Tibial artery (tissue), 4 donors: ENCODE results near the gene STARD10.

Experiments
- DNase-seq, 2 donors: peaks; one replicate each; pipeline ENCODE4 v3.0.0-alpha.2; 2019
- H3K27ac ChIP-seq, 2 donors: fragments of 200-600 bp; sonication (generic) in 1 of 2; 1 replicate in 1 of 2; 2 replicates in 1 of 2; pipeline ENCODE4 v1.5.1; 2018 to 2019; ENCODE audit warnings: mild to moderate bottlenecking in 1 of 2
- H3K27me3 ChIP-seq, 2 donors: fragments of 200-600 bp; sonication (generic) in 1 of 2; one replicate each; pipeline versions ENCODE4 v1.5.1 to v1.6.0; 2016 to 2019
- H3K36me3 ChIP-seq, 3 donors: fragments of 200-600 bp; sonication (generic) in 2 of 3; one replicate each; pipeline ENCODE4 v1.5.1; 2016 to 2019; ENCODE audit warnings: mild to moderate bottlenecking in 2 of 3
- H3K4me1 ChIP-seq, 4 donors: fragments of 200-600 bp; sonication (generic) in 2 of 4; 1 replicate in 3 of 4; 2 replicates in 1 of 4; pipeline ENCODE4 v1.5.1; 2016 to 2019
- H3K4me3 ChIP-seq, 2 donors: fragments of 200-600 bp; sonication (generic) in 1 of 2; 1 replicate in 1 of 2; 2 replicates in 1 of 2; pipeline ENCODE4 v1.5.1; 2018 to 2019; ENCODE audit warnings: mild to moderate bottlenecking in 2 of 2
- H3K9me3 ChIP-seq, 3 donors: fragments of 200-600 bp; sonication (generic) in 1 of 3; one replicate each; pipeline ENCODE4 v1.5.1; 2016 to 2019
- CTCF ChIP-seq, 2 experiments: fragments of 200-600 bp in 1 of 2; fragments of 450-650 bp in 1 of 2; IDR thresholded peaks; one replicate each; pipeline ENCODE4 v1.5.1; 2017 to 2019; ENCODE audit warnings: antibody characterized with exemption in 2 of 2, mild to moderate bottlenecking in 1 of 2, moderate library complexity in 1 of 2
- intact Hi-C: fragments of 100-400 bp; cut with DNase I; formaldehyde crosslinking; loops from one replicate; pipeline ENCODE4 v1.15.0; 2023; ENCODE audit warnings: low total_unique reads

Gene STARD10

GRCh38 chr11:72750556-72751115 lies 43.2 kb downstream of the STARD10 start:
- no peak for DNase-seq
- no peaks in the 10 kb centered on the region for H3K9me3 ChIP-seq
- no peaks in the 10 kb centered on the region for H3K27me3 ChIP-seq
- peaks cover 0 to 21% (median 20%) of the 10 kb centered on the region in 4 donors for H3K4me1 ChIP-seq
- H3K4me3 ChIP-seq, result no peak overlapping the region
- no peak overlapping the region for H3K27ac ChIP-seq
- peaks cover 0 to 12% (median 0%) of the 10 kb centered on the region in 3 donors for H3K36me3 ChIP-seq
- intact Hi-C loops, result no loop called here
- no peak for TF ChIP-seq CTCF (IDR thresholded peaks at IDR 0.05)

GRCh38 chr11:72750086-72750485 lies 43.8 kb downstream of the STARD10 start:
- no peaks in the 10 kb centered on the region for H3K27me3 ChIP-seq
- TF ChIP-seq CTCF (IDR thresholded peaks at IDR 0.05), result no peak
- DNase-seq, result no peak
- H3K27ac ChIP-seq, result no peak overlapping the region
- intact Hi-C loops, result no loop called here
- H3K9me3 ChIP-seq, result no peaks in the 10 kb centered on the region
- H3K4me3 ChIP-seq, result no peak overlapping the region
- H3K36me3 ChIP-seq, result peaks cover 0 to 9% (median 0%) of the 10 kb centered on the region in 3 donors
- H3K4me1 ChIP-seq, result peaks cover 0 to 21% (median 20%) of the 10 kb centered on the region in 4 donors

- H3K27me3 ChIP-seq, result no peaks in the 10 kb centered on the region
- H3K4me1 ChIP-seq, result peaks cover 0 to 13% (median 9%) of the 10 kb centered on the region in 4 donors
- H3K27ac ChIP-seq, result no peak overlapping the region
- intact Hi-C loops, result no loop called here
- no peak for DNase-seq
- TF ChIP-seq CTCF (IDR thresholded peaks at IDR 0.05), result no peak
- no peak overlapping the region for H3K4me3 ChIP-seq
- H3K9me3 ChIP-seq, result no peaks in the 10 kb centered on the region
- H3K36me3 ChIP-seq, result no peaks in the 10 kb centered on the region
Measured at GRCh38 chr11:72747289-72747855, 46.5 kb downstream of the STARD10 start.

- TF ChIP-seq CTCF (IDR thresholded peaks at IDR 0.05), result no peak
- Histone ChIP-seq H3K4me3 (no peak overlapping the region), H3K4me1 (peaks cover 0 to 10% (median 6%) of the 10 kb centered on the region in 4 donors), H3K36me3 (no peaks in the 10 kb centered on the region), H3K9me3 (no peaks in the 10 kb centered on the region), H3K27me3 (no peaks in the 10 kb centered on the region), H3K27ac (no peak overlapping the region)
- intact Hi-C loops, result no loop called here
- DNase-seq, result no peak
Measured at GRCh38 chr11:72746821-72747220, 47.0 kb downstream of the STARD10 start.

GRCh38 chr11:72745925-72746550 lies 47.8 kb downstream of the STARD10 start:
- no peak overlapping the region for H3K27ac ChIP-seq
- DNase-seq, result no peak
- H3K4me1 ChIP-seq, result peaks cover 0 to 8% (median 0%) of the 10 kb centered on the region in 4 donors

More at GRCh38 chr11:72745925-72746550, 47.8 kb downstream of the STARD10 start:
- no peaks in the 10 kb centered on the region for H3K36me3 ChIP-seq
- no peaks in the 10 kb centered on the region for H3K9me3 ChIP-seq
- intact Hi-C loops, result no loop called here
- TF ChIP-seq CTCF (IDR thresholded peaks at IDR 0.05), result no peak
- H3K27me3 ChIP-seq, result no peaks in the 10 kb centered on the region
- no peak overlapping the region for H3K4me3 ChIP-seq
